HepG2 (cell line): Measurements from ENCODE around the gene FMN2. TPM values are rescaled to one million over a fixed set of nuclear protein-coding genes. Genes with fewer than 3 reads are reported as not detected.

ENCODE experiments used
- ATAC-seq: fragments of 200-7000 bp; cut with Tn5 transposase; 3 replicates; pipeline ENCODE4 v1.9.1; 2020; ENCODE audit warnings: mild to moderate bottlenecking, moderate library complexity
- BruUV-seq: library from RNA; stranded (reverse); fragments of 400-500 nt; replicated peaks from 2 replicates; lab custom pipeline; 2021; lab: Mats Ljungman, UMichigan
- CTCF ChIA-PET: fragments of 300-600 bp; formaldehyde crosslinking; extraction: SDS; loops from one replicate; lab custom pipeline; 2021; ENCODE audit warnings: low total read pairs, inconsistent platforms, low intra/inter-chr PET ratio; lab: Yijun Ruan, JAX
- POLR2A ChIA-PET: fragments of 350-600 bp; sonication (Branson Sonifier 250); formaldehyde crosslinking; loops from one replicate; lab custom pipeline; 2020; ENCODE audit warnings: antibody characterized with exemption, inconsistent platforms; lab: Yijun Ruan, JAX
- DNase-seq: peaks from one replicate; pipeline ENCODE4 v3.0.0-alpha.2; 2015; ENCODE audit warnings: low spot score
- FAIRE-seq: peaks from 3 replicates; lab custom pipeline; 2011; peaks lifted over from hg19 to GRCh38; lab: Jason Lieb, UNC
- H2AFZ ChIP-seq: one replicate; pipeline ENCODE4 v1.6.1; 2011; ENCODE audit warnings: low read length, inconsistent platforms
- H3K27ac ChIP-seq: fragments of 300-600 bp; 3 replicates; pipeline ENCODE4 v1.8.0; 2011; ENCODE audit warnings: mixed run types, mild to moderate bottlenecking, mixed read lengths, low read length, inconsistent platforms; ENCODE audit not compliant: insufficient read depth; ENCODE audit errors: extremely low read length
- H3K27me3 ChIP-seq, 2 experiments: fragments of 200-600 bp in 1 of 2; 2 replicates in 1 of 2; 3 replicates in 1 of 2; pipeline versions ENCODE4 v1.6.0 to v1.8.0; 2011; ENCODE audit warnings: low read length in 2 of 2, mild to moderate bottlenecking in 2 of 2, moderate library complexity in 2 of 2, inconsistent platforms in 1 of 2; ENCODE audit not compliant: insufficient read depth in 2 of 2, control insufficient read depth in 1 of 2
- H3K36me3 ChIP-seq, 2 experiments: fragments of 200-600 bp in 1 of 2; replicated peaks in 1 of 2; 2 replicates in 1 of 2; 3 replicates in 1 of 2; pipeline versions ENCODE4 v1.5.1 to v1.8.0; 2011; ENCODE audit warnings: low read length in 2 of 2, inconsistent platforms in 1 of 2; ENCODE audit not compliant: insufficient read depth in 2 of 2, control insufficient read depth in 1 of 2
- H3K4me1 ChIP-seq: 2 replicates; pipeline ENCODE4 v1.5.1; 2012; ENCODE audit warnings: low read length, inconsistent platforms; ENCODE audit not compliant: insufficient read depth
- H3K4me2 ChIP-seq: 2 replicates; pipeline ENCODE4 v1.6.0; 2011; ENCODE audit warnings: low read depth, low read length, inconsistent platforms
- H3K4me3 ChIP-seq, 3 experiments: fragments of 200-600 bp in 1 of 3; sonication (generic), shearing (Covaris generic) in 1 of 3; replicated peaks in 1 of 3; 2 replicates each; pipeline ENCODE4 v1.5.1; 2011 to 2016; ENCODE audit warnings: low read length in 3 of 3, inconsistent platforms in 2 of 3, low read depth in 2 of 3, mild to moderate bottlenecking in 2 of 3, control low read depth in 1 of 3, mixed read lengths in 1 of 3; ENCODE audit not compliant: insufficient read depth in 1 of 3
- H3K79me2 ChIP-seq: one replicate; pipeline ENCODE4 v1.6.1; 2011; ENCODE audit warnings: low read length, inconsistent platforms; ENCODE audit not compliant: insufficient read depth
- H3K9ac ChIP-seq: 2 replicates; pipeline ENCODE4 v1.6.0; 2011; ENCODE audit warnings: mild to moderate bottlenecking, low read depth, low read length, inconsistent platforms; ENCODE audit not compliant: insufficient read depth
- H3K9me3 ChIP-seq: 2 replicates; pipeline ENCODE4 v1.5.1; 2012; ENCODE audit warnings: mild to moderate bottlenecking, low read length
- H4K20me1 ChIP-seq: 2 replicates; pipeline ENCODE4 v1.6.0; 2011; ENCODE audit warnings: inconsistent platforms, mild to moderate bottlenecking, low read length, moderate library complexity; ENCODE audit not compliant: insufficient read depth
- KDM6A ChIP-seq: IDR thresholded peaks from 2 replicates; pipeline ENCODE4 v1.6.1; 2016; ENCODE audit warnings: low read depth
- KLF9 ChIP-seq: IDR thresholded peaks from 2 replicates; pipeline ENCODE4 v1.6.1; 2016; ENCODE audit warnings: low read depth
- PHF5A ChIP-seq: IDR thresholded peaks from one replicate; pipeline ENCODE4 v1.6.1; 2018; ENCODE audit warnings: low read depth, missing genetic modification reagents; ENCODE audit not compliant: unreplicated experiment
- THYN1 ChIP-seq: sonication (generic); formaldehyde crosslinking; IDR thresholded peaks from 2 replicates; pipeline ENCODE4 v1.8.1; 2023; ENCODE audit warnings: low read depth, mild to moderate bottlenecking, moderate library complexity, missing genetic modification reagents, borderline replicate concordance
- ZNF296 ChIP-seq: sonication (generic); formaldehyde crosslinking; conservative IDR thresholded peaks from 2 replicates; pipeline ENCODE4 v1.5.0; 2020; ENCODE audit warnings: mild to moderate bottlenecking, missing genetic modification reagents
- ZNF512B ChIP-seq: sonication (generic); formaldehyde crosslinking; IDR thresholded peaks from 2 replicates; pipeline ENCODE4 v1.5.1; 2020; ENCODE audit warnings: missing genetic modification reagents, mild to moderate bottlenecking, borderline replicate concordance
- WGBS: methylation state at CpG from one replicate; pipeline ENCODE4 v1.1.6; 2017; ENCODE audit warnings: low lambda C conversion rate; 5-methylcytosine and 5-hydroxymethylcytosine counted together
- in situ Hi-C: cut with HindIII; loops from 2 replicates; pipeline ENCODE4 v1.10.0; 2017; ENCODE audit warnings: low pct_unique_long_range_greater_than_20kb; ENCODE audit not compliant: extremely low pct_ligation_motif_present
- intact Hi-C: fragments of 100-400 bp; cut with micrococcal nuclease; formaldehyde crosslinking; loops from one replicate; pipeline ENCODE4 v1.10.0; 2022; ENCODE audit not compliant: unreplicated experiment
- polyA plus RNA-seq, 8 experiments: library from polyadenylated mRNA; depleted of rRNA in 3 of 8; stranded (reverse) in 7 of 8; unstranded in 1 of 8; fragments of >200 nt; fragmentation: Illumina TruSeq in 4 of 8; extraction: Trizol in 4 of 8; gene quantifications; 2 replicates each; pipeline versions ENCODE4 v1.2.1 to v1.2.3, GENCODE V29; 2011 to 2016; ENCODE audit warnings: low read depth in 4 of 8, missing spikeins in 1 of 8, mixed read lengths in 1 of 8; ENCODE audit not compliant: insufficient read depth in 1 of 8
- total RNA-seq, 5 experiments: library from RNA; depleted of rRNA; stranded (reverse); fragments of >200 nt; fragmentation: Illumina TruSeq; extraction: Trizol; gene quantifications; 2 replicates each; pipeline ENCODE4 v1.2.3, GENCODE V29; 2016; ENCODE audit warnings: low read depth in 1 of 5

FMN2 gene
- total and polyA plus RNA-seq, 2 of the 13 experiments (the other 11 are each of a cell fraction or from before 2014, with no cell fraction given) = not detected

DNA sequence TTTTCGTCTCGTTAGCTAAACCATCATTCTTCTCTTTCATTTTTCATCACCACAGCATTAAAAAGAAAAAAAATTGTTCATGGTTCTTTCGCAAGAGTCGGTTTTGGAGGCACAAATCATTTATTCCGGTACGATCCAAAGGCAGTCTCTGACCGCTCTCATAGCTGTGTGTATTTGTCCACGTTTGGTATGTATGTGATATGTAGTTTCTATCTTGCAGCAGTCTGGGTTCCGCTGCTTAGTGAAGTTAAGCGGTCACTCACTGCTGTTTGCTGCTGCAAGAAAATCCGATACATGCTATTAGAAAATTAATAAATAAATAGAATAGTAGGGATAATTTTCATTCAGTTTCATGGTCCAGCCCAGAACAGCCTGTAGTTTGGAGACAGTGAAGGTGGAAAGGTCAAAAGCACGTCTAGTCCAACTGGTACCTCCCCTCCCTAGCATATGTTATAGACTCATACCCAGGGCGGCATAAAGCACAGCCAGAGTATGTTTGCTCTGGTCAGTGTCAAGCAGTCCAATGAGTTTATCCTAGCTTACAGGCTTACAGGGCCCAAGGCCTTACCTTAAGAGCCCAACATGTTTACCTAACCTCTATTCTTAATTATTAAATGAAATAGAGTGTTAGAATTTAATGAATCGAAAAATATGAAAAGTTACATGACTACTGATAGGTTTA is 2.5 kb downstream of the FMN2 start:
- Histone ChIP-seq H3K27me3 (peaks cover 0 to 15% of the 10 kb centered on the region in 2 experiments; a peak in 2 of 5 replicates), H3K27ac (no peak overlapping the region), H3K9me3 (no peaks in the 10 kb centered on the region), H4K20me1 (no peaks in the 10 kb centered on the region), H3K4me3 (no peak overlapping the region), H3K36me3 (no peaks in the 10 kb centered on the region), H3K4me2 (no peak overlapping the region), H3K9ac (no peak overlapping the region), H2AFZ (no peak overlapping the region), H3K79me2 (no peaks in the 10 kb centered on the region), H3K4me1 (no peaks in the 10 kb centered on the region)
- DNase-seq (no peak), FAIRE-seq (no peak), ATAC-seq (no peak)
- TF ChIP-seq PHF5A (CRISPR knock-in tag) = no peak
- TF ChIP-seq ZNF296 = no peak
- TF ChIP-seq ZNF512B (CRISPR knock-in tag) = no peak
- TF ChIP-seq KLF9 = no peak
- no peak for TF ChIP-seq THYN1 (CRISPR knock-in tag)
- no peak for TF ChIP-seq KDM6A
- POLR2A ChIA-PET = no interaction called here
- CTCF ChIA-PET = no interaction called here
- in situ Hi-C loops = no loop called here
- WGBS = 58% methylated on average over 14 of the region's 14 CpGs
- intact Hi-C loops = no loop called here
- no TSS peak for BruUV-seq
